SK-N-SH (cell line): ENCODE data around the gene CA10. TPM values are rescaled to one million over a fixed set of nuclear protein-coding genes. Genes with fewer than 3 reads are reported as not detected.

ENCODE experiments used
- CTCF ChIA-PET: fragments of 300-600, 350-600 bp; formaldehyde crosslinking; extraction: SDS; loops from one replicate; lab custom pipeline; 2021; lab: Yijun Ruan, JAX
- POLR2A ChIA-PET: fragments of 350-600 bp; sonication (Branson Sonifier 250); formaldehyde crosslinking; extraction: SDS; loops from one replicate; lab custom pipeline; 2020; ENCODE audit warnings: antibody characterized with exemption, inconsistent platforms; lab: Yijun Ruan, JAX
- DNase-seq: peaks from one replicate; pipeline ENCODE4 v3.0.0; 2012
- H2AFZ ChIP-seq: fragments of 200-600 bp; sonication (generic); 2 replicates; pipeline ENCODE4 v1.8.1; 2016; ENCODE audit warnings: antibody characterized with exemption, mild to moderate bottlenecking, low read depth
- H3F3A ChIP-seq: fragments of 200-600 bp; sonication (generic); replicated peaks from 2 replicates; pipeline ENCODE3; 2016; ENCODE audit warnings: antibody characterized with exemption, mild to moderate bottlenecking; ENCODE audit not compliant: insufficient read depth
- H3K27ac ChIP-seq, 2 experiments: fragments of 200-500 bp in 1 of 2; fragments of 200-600 bp in 1 of 2; sonication (Bioruptor generic) in 1 of 2; sonication (generic), shearing (Covaris generic) in 1 of 2; 2 replicates each; pipeline versions ENCODE4 v1.5.1 to v1.6.1; 2014 to 2016; ENCODE audit warnings: low read depth in 2 of 2, inconsistent platforms in 1 of 2, low read length in 1 of 2, mild to moderate bottlenecking in 1 of 2, mixed read lengths in 1 of 2
- H3K27me3 ChIP-seq: fragments of 200-600 bp; sonication (generic), shearing (Covaris generic); 2 replicates; pipeline ENCODE4 v1.6.1; 2016; ENCODE audit warnings: mixed run types; ENCODE audit not compliant: insufficient read depth
- H3K36me3 ChIP-seq, 2 experiments: fragments of 200-500 bp in 1 of 2; fragments of 200-600 bp in 1 of 2; sonication (Bioruptor generic) in 1 of 2; sonication (generic) in 1 of 2; replicated peaks in 1 of 2; 2 replicates each; pipeline versions ENCODE3 to v1.5.1; 2014 to 2016; ENCODE audit warnings: low read length in 1 of 2, mild to moderate bottlenecking in 1 of 2; ENCODE audit not compliant: insufficient read depth in 2 of 2, control insufficient read depth in 1 of 2
- H3K4me1 ChIP-seq, 2 experiments: fragments of 200-500 bp in 1 of 2; fragments of 200-600 bp in 1 of 2; sonication (Bioruptor generic) in 1 of 2; sonication (generic), shearing (Covaris generic) in 1 of 2; 2 replicates each; pipeline versions ENCODE4 v1.5.1 to v1.6.1; 2014 to 2016; ENCODE audit warnings: low read depth in 1 of 2, low read length in 1 of 2, mixed run types in 1 of 2; ENCODE audit not compliant: insufficient read depth in 2 of 2, control insufficient read depth in 1 of 2
- H3K4me2 ChIP-seq: fragments of 200-600 bp; sonication (generic), shearing (Covaris generic); 2 replicates; pipeline ENCODE4 v1.6.1; 2017; ENCODE audit warnings: mixed run types
- H3K4me3 ChIP-seq, 2 experiments: fragments of 200-500 bp in 1 of 2; fragments of 200-600 bp in 1 of 2; sonication (Bioruptor generic) in 1 of 2; sonication (generic), shearing (Covaris generic) in 1 of 2; 2 replicates each; pipeline versions ENCODE4 v1.5.1 to v1.8.1; 2014 to 2016; ENCODE audit warnings: low read depth in 2 of 2, inconsistent platforms in 1 of 2, low read length in 1 of 2, mild to moderate bottlenecking in 1 of 2, mixed read lengths in 1 of 2, moderate library complexity in 1 of 2
- H3K79me2 ChIP-seq: fragments of 200-600 bp; sonication (generic); 2 replicates; pipeline ENCODE4 v1.8.1; 2017; ENCODE audit warnings: mild to moderate bottlenecking; ENCODE audit not compliant: insufficient read depth
- H3K9ac ChIP-seq: fragments of 200-600 bp; sonication (generic); 2 replicates; pipeline ENCODE4 v1.6.1; 2017; ENCODE audit warnings: mixed run types
- H3K9me2 ChIP-seq: fragments of 200-600 bp; sonication (generic); 2 replicates; pipeline ENCODE4 v1.6.1; 2017; ENCODE audit warnings: mixed run types
- H3K9me3 ChIP-seq: fragments of 200-600 bp; sonication (generic); 2 replicates; pipeline ENCODE4 v1.6.1; 2017; ENCODE audit warnings: mixed run types, mild to moderate bottlenecking, moderate library complexity
- H4K20me1 ChIP-seq: fragments of 200-600 bp; sonication (generic); 2 replicates; pipeline ENCODE4 v1.6.1; 2017; ENCODE audit warnings: mild to moderate bottlenecking, mixed run types; ENCODE audit not compliant: insufficient read depth
- ELF1 ChIP-seq: IDR thresholded peaks from 2 replicates; pipeline ENCODE4 v1.4.0; 2012
- EP300 ChIP-seq, 2 experiments: IDR thresholded peaks; 2 replicates each; pipeline versions ENCODE4 v1.4.0 to v1.6.1; 2012; ENCODE audit warnings: borderline replicate concordance in 1 of 2, low read depth in 1 of 2, low read length in 1 of 2
- FOSL2 ChIP-seq: IDR thresholded peaks from 2 replicates; pipeline ENCODE4 v1.4.0; 2012; ENCODE audit warnings: low read depth, mild to moderate bottlenecking, moderate library complexity, borderline replicate concordance
- FOXM1 ChIP-seq: IDR thresholded peaks from 2 replicates; pipeline ENCODE4 v1.4.0; 2012; ENCODE audit warnings: low read depth, mild to moderate bottlenecking
- GATA2 ChIP-seq: sonication (generic); formaldehyde crosslinking; IDR thresholded peaks from 2 replicates; pipeline ENCODE4 v1.5.0; 2020; ENCODE audit warnings: mild to moderate bottlenecking, missing genetic modification reagents
- JUND ChIP-seq: IDR thresholded peaks from 2 replicates; pipeline ENCODE4 v1.4.0; 2012
- MEF2A ChIP-seq: IDR thresholded peaks from 2 replicates; pipeline ENCODE4 v1.4.0; 2012; ENCODE audit warnings: low read depth, borderline replicate concordance
- NFIC ChIP-seq: IDR thresholded peaks from 2 replicates; pipeline ENCODE4 v1.4.0; 2012; ENCODE audit warnings: borderline replicate concordance
- RCOR1 ChIP-seq: fragments of 150-350 bp; IDR thresholded peaks from 2 replicates; pipeline ENCODE4 v1.6.1; 2017; ENCODE audit warnings: antibody characterized with exemption, low read length
- RFX5 ChIP-seq: IDR thresholded peaks from 2 replicates; pipeline ENCODE4 v1.6.1; 2012; ENCODE audit warnings: mild to moderate bottlenecking, improper control_type of control experiment, low read length
- TCF12 ChIP-seq: IDR thresholded peaks from 2 replicates; pipeline ENCODE4 v1.4.0; 2012
- YY1 ChIP-seq: IDR thresholded peaks from 2 replicates; pipeline ENCODE4 v1.4.0; 2012; ENCODE audit warnings: low read depth, mild to moderate bottlenecking
- WGBS: methylation state at CpG from one replicate; pipeline ENCODE4 v1.1.6; 2017; ENCODE audit warnings: low lambda C conversion rate; 5-methylcytosine and 5-hydroxymethylcytosine counted together
- polyA plus RNA-seq, 3 experiments: library from polyadenylated mRNA; depleted of rRNA; stranded (reverse); fragments of >200 nt; gene quantifications; 2 replicates each; pipeline ENCODE4 v1.2.3, GENCODE V29; 2012
- TF ChIP-seq, protein P1 (sequence below): fragments of 200-600 bp; sonication (generic); IDR thresholded peaks from 2 replicates; pipeline ENCODE4 v1.6.1; 2017; ENCODE audit warnings: antibody characterized with exemption, mild to moderate bottlenecking, moderate library complexity
- TF ChIP-seq, protein P2 (sequence below): fragments of 150-350 bp; IDR thresholded peaks from 2 replicates; pipeline ENCODE4 v1.6.1; 2017; ENCODE audit warnings: antibody characterized with exemption, low read length, low read depth, borderline replicate concordance
- TF ChIP-seq, protein P3 (sequence below): IDR thresholded peaks from 2 replicates; pipeline ENCODE4 v1.4.0; 2012; ENCODE audit warnings: low read depth, borderline replicate concordance

The CA10 gene
- polyA plus RNA-seq, 1 of the 3 experiments (the other 2 are of a cell fraction) = not detected

DNA sequence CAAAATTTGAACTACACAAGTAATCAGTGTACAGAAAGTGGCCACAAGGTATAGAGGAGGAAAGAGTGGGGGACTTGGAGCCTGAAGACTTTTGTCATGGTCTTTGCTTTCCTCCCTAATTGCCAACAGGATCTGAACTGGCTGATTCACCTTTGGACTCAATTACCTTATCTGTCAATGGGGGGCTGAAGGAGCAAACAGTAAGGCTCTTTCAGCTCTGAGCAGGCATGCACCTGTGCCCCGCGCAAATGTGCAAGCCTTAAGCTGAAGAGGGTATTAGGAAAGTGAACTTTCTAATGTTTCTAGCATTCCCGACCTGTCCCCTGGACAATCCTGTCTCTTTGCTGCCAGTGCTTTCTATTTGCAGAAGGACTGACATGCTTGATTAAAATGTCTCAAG, 302.7 kb downstream of the CA10 start (continued):
- TF ChIP-seq EP300 (IDR thresholded peaks at IDR 0.05; ENCODE audit: borderline replicate concordance in 1 of 2, low read depth in 1 of 2, low read length in 1 of 2) (no peak), ELF1 (no peak)
- TF ChIP-seq, protein P1, sequence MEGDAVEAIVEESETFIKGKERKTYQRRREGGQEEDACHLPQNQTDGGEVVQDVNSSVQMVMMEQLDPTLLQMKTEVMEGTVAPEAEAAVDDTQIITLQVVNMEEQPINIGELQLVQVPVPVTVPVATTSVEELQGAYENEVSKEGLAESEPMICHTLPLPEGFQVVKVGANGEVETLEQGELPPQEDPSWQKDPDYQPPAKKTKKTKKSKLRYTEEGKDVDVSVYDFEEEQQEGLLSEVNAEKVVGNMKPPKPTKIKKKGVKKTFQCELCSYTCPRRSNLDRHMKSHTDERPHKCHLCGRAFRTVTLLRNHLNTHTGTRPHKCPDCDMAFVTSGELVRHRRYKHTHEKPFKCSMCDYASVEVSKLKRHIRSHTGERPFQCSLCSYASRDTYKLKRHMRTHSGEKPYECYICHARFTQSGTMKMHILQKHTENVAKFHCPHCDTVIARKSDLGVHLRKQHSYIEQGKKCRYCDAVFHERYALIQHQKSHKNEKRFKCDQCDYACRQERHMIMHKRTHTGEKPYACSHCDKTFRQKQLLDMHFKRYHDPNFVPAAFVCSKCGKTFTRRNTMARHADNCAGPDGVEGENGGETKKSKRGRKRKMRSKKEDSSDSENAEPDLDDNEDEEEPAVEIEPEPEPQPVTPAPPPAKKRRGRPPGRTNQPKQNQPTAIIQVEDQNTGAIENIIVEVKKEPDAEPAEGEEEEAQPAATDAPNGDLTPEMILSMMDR = no peak
- TF ChIP-seq, protein P2, sequence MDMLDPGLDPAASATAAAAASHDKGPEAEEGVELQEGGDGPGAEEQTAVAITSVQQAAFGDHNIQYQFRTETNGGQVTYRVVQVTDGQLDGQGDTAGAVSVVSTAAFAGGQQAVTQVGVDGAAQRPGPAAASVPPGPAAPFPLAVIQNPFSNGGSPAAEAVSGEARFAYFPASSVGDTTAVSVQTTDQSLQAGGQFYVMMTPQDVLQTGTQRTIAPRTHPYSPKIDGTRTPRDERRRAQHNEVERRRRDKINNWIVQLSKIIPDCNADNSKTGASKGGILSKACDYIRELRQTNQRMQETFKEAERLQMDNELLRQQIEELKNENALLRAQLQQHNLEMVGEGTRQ = no peak

DNA sequence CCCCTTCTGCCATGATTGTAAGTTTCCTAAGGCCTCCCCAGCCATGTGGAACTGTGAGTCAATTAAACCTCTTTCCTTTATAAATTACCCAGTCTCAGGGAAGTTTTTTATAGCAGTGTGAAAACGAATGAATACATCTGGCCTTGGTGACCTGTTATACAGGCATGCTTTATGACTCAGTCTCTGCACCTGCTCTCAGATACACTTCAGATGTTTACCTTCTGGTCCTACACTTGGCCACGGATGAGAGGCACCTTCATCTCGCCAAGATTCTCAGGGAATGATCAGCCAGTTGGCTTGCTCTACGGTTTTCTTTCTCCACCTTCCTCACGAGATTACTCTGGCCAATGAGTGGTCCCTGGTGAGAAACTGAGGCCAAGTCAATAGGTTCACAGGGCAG, 304.7 kb downstream of the CA10 start:
- ChIA-PET POLR2A (no interaction called here), CTCF (interaction anchor here (1.3 to 2.5 kb wide), 3 partner anchors 33 to 253 kb away, joined by 4 to 15 read pairs (median 5); no protein-coding TSS in a partner anchor)
- Histone ChIP-seq H3K9me3 (no peaks in the 10 kb centered on the region), H3K4me1 (peaks cover 0 to 8% of the 10 kb centered on the region in 2 experiments; a peak in 1 of 4 replicates), H3F3A (no peaks in the 10 kb centered on the region), H3K27me3 (no peaks in the 10 kb centered on the region), H3K9me2 (no peaks in the 10 kb centered on the region), H4K20me1 (no peaks in the 10 kb centered on the region), H3K4me2 (no peak overlapping the region), H3K79me2 (no peaks in the 10 kb centered on the region), H3K9ac (no peak overlapping the region), H3K27ac (no peak overlapping the region), H3K36me3 (no peaks in the 10 kb centered on the region), H2AFZ (no peak overlapping the region), H3K4me3 (no peak overlapping the region)
- no peak for TF ChIP-seq YY1
- TF ChIP-seq GATA2 (CRISPR knock-in tag) = no peak
- WGBS = 7% methylated on average over 5 of the region's 5 CpGs
- no peak for DNase-seq

DNA sequence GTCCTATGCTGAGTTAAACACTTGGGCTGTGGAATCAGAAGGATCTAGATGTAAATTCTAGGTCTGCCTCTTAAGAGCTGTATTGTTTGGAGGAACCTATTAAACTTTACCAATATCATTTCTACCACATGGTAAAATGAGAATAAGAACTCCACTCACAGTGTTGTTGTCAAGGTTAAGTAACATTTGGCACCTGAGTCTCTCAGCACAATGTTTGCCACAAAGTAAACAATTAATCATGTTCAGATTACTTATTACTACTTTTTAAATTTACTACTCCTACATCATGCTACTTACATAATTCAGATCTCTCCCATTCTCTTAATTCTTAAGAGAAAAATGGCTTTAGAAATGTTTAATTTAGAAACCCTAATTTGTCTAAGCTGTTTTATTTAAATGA, 305.9 kb downstream of the CA10 start:
- POLR2A ChIA-PET = no interaction called here
- Histone ChIP-seq H3K9ac (no peak overlapping the region), H3K27me3 (no peaks in the 10 kb centered on the region), H3F3A (no peaks in the 10 kb centered on the region), H3K9me2 (no peaks in the 10 kb centered on the region), H3K4me3 (no peak overlapping the region), H2AFZ (no peak overlapping the region), H3K27ac (no peak overlapping the region), H3K36me3 (no peaks in the 10 kb centered on the region), H3K4me2 (no peak overlapping the region), H3K79me2 (no peaks in the 10 kb centered on the region), H3K4me1 (peaks cover 0 to 8% of the 10 kb centered on the region in 2 experiments; a peak in 1 of 4 replicates), H3K9me3 (no peaks in the 10 kb centered on the region), H4K20me1 (no peaks in the 10 kb centered on the region)
- DNase-seq = no peak
- TF ChIP-seq FOSL2 (no peak), TCF12 (no peak), RFX5 (no peak), EP300 (IDR thresholded peaks at IDR 0.05; ENCODE audit: borderline replicate concordance in 1 of 2, low read depth in 1 of 2, low read length in 1 of 2) (no peak), FOXM1 (no peak), NFIC (no peak), GATA2 (CRISPR knock-in tag) (no peak), RCOR1 (no peak), JUND (no peak), ELF1 (no peak), MEF2A (no peak), YY1 (no peak)
- TF ChIP-seq, protein P3, sequence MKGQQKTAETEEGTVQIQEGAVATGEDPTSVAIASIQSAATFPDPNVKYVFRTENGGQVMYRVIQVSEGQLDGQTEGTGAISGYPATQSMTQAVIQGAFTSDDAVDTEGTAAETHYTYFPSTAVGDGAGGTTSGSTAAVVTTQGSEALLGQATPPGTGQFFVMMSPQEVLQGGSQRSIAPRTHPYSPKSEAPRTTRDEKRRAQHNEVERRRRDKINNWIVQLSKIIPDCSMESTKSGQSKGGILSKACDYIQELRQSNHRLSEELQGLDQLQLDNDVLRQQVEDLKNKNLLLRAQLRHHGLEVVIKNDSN = no peak
- TF ChIP-seq, protein P1 = no peak
- TF ChIP-seq, protein P2 = no peak
- CTCF ChIA-PET = interaction anchor here (0.9 to 5.3 kb wide), 8 partner anchors 9 to 254 kb away, joined by 3 to 28 read pairs (median 4); no protein-coding TSS in a partner anchor
